Right lobe of liver (tissue), 4 donors: ENCODE data around the gene GULP1.

Source experiments
- CTCF ChIP-seq, 4 donors: fragments of 200-600 bp in 3 of 4; fragments of 450-650 bp in 1 of 4; IDR thresholded peaks; one replicate each; pipeline versions ENCODE4 v1.5.1 to v1.8.0; 2016 to 2022; ENCODE audit warnings: antibody characterized with exemption in 4 of 4, mild to moderate bottlenecking in 2 of 4
- POLR2A ChIP-seq: fragments of 450-650 bp; IDR thresholded peaks from one replicate; pipeline ENCODE4 v1.6.1; 2017; ENCODE audit warnings: antibody characterized with exemption, mild to moderate bottlenecking
- donor health status: DM: no; HTN: no; CAD: no.
- donor health status: DM: no; HTN: no; CAD: no.
- donor health status: DM: no; HTN: yes; CAD: no.

GRCh38 chr2:188426121-188426520 lies 134.4 kb downstream of the GULP1 start:
- TF ChIP-seq CTCF (IDR thresholded peaks at IDR 0.05): no peak
- TF ChIP-seq POLR2A: no peak
